GM21390 (cell line): ENCODE results near the gene SLC16A2.
"Not testable (repeated sequence)": the region's sequence is repeated elsewhere in the genome, so short reads cannot be mapped to it uniquely, and the experiment has no call there.

Experiments used
- ATAC-seq: cut with Tn5 transposase; IDR thresholded peaks from one replicate; pipeline ENCODE4 v1.9.1; 2021; ENCODE audit not compliant: unreplicated experiment

The SLC16A2 gene

GRCh38 chrX:74445099-74445498 lies 23.8 kb downstream of the SLC16A2 start:
- ATAC-seq, result no peak

GRCh38 chrX:74446876-74447275 lies 25.6 kb downstream of the SLC16A2 start:
- ATAC-seq, result no peak

DNA sequence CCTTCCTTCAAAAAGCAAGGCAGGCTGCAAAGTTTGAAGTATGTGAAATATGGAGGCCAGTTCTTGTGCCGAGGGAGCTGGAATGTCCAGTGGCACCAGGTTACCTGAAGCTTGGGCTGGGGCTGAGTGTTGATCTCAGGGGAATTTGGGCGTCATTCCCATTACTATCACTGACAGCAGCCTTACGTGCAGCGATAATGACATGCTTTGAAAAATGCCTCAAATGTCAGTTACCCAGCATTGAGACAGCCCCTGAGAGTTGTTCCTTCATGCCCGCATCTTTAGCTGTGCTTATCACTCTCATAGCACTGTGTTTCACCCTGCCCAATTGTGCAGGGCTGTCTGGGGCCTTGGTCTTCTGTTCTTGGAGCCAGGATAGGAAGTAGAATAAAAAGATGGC lies 27.4 kb downstream of the SLC16A2 start:
- ATAC-seq, result no peak

GRCh38 chrX:74449322-74449936 lies 28.1 kb downstream of the SLC16A2 start:
- no peak for ATAC-seq

DNA sequence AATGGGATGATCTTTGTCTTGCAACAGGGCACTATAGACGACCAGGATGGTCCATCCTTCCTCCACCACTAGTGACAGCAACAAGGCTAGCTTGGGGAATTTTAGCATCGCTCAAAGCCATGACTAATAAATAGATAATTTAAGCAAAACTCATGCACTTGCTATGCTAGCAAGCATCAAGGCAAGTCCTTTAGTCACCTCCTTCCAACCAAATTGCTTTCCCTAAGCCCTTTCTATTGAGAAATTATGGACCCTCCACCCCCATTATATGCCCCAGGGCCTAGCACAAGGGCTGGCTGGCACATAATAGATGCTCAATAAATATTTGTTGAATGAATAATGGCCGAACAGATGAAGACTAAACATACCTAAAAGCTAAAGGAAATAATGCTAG lies 28.6 kb downstream of the SLC16A2 start:
- no peak for ATAC-seq

DNA sequence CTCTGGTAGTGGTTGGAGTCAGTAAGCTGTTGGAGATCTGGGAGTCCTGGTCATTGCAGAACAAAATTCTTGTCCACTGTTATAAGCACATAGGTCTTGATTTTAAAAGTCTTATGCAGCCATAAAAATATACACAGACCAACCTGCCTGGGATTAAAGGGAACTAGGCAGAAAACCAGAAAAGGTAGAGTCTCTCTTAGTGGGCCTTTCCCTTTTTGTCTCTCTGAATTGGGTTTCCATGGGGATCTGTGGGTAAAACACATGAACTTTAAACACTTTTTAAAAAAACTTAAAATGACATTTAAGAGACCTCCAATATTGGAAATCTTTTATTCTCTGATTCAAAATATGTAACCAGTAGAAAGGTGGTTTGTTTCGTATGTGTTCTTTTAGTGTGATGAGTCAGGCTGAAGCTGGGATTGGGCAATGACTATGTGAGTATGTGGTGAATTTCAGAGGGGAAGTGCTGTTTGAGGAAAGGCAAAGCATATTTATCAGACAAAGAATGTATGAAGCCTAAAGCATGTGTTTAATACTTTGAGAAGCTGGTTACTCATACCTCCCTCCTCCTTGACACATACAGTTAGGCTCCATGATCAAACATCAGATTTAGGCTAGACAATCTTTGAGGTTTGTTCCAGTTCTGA lies 29.6 kb downstream of the SLC16A2 start:
- no peak for ATAC-seq

DNA sequence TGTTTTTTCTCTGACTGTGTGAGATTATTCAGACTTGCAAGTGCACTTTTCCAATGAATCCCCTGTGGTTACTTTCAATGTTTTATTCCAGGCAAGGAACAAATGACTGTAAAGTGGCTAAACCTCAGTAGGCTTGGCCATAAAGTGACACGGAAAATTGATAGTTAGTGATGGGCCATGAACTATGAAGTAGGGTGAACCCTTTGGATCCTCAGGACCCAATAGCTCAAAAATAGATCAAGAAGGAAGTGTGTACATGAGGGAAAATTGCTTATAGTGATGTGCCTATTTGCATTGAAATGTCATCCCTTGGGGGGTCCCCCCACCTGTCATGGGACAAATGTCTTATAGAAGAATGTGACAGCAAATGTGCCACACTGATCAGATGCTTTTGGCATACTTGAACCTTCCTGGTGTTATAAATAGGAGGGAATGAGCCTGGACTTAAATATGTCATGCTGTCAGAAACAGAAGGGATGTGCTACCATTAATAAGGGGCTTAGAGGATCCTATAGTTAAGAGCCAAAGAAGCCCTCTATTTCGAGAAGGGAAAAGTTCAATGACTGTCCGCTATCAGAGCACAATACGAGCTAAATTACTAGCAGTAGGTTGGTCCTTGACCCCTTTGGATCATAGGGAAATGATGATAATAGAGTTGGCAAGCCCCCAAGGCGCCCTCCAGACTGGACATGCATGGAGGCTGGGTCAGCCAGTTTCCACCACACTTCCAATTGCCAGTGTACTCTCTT lies 30.3 kb downstream of the SLC16A2 start:
- no peak for ATAC-seq

- ATAC-seq, result no peak
Observed at GRCh38 chrX:74452199-74452481, 30.8 kb downstream of the SLC16A2 start.

- no peak for ATAC-seq
Observed at GRCh38 chrX:74453178-74453577, 31.9 kb downstream of the SLC16A2 start.

DNA sequence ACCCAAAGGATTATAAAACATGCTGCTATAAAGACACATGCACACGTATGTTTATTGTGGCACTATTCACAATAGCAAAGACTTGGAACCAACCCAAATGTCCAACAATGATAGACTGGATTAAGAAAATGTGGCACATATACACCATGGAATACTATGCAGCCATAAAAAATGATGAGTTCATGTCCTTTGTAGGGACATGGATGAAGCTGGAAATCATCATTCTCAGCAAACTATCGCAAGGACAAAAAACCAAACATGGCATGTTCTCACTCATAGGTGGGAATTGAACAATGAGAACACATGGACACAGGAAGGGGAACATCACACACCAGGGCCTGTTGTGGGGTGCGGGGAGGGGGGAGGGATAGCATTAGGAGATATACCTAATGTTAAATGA lies 32.9 kb downstream of the SLC16A2 start:
- ATAC-seq, result not testable (repeated sequence)

- no peak for ATAC-seq
Observed at GRCh38 chrX:74458736-74459135, 37.4 kb downstream of the SLC16A2 start.

GRCh38 chrX:74461384-74461783 lies 40.1 kb downstream of the SLC16A2 start:
- no peak for ATAC-seq

DNA sequence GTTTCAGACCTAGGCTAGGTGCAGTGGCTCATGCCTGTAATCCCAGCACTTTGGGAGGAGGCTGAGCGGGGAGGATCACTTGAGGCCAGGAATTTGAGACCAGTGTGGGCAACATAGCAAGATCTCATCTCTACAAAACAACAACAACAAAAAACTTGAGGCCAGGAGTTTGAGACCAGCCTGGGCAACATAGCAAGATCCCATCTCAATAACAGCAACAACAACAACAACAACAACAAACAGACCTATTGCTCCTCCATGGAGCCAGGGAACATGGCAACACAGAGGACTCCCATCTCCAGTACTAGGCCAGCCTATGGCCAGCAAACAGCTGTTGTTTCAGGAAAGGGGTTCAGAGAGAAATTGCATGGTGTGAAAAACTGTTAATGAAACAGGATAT lies 43.4 kb downstream of the SLC16A2 start:
- ATAC-seq, result no peak

GRCh38 chrX:74465424-74465823 lies 44.1 kb downstream of the SLC16A2 start:
- no peak for ATAC-seq

- no peak for ATAC-seq
Observed at GRCh38 chrX:74467656-74468055, 46.4 kb downstream of the SLC16A2 start.

DNA sequence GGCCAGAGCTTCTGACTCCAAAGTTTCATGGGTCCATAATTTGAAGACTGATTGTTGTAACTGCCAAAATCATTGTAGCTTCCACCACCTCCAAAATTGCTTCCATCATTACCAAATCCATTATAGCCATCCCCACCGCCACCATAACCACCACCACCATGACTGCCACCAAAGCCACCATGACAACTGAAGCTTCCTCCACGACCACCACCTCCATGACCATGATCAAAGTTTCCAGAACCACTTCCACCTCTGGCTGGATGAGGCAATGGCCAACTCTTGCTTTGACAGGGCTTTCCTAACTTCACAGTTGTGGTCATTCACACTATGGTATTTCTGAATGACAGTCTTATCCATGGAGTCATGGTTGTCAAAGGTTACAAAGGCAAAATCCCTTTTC lies 51.8 kb downstream of the SLC16A2 start:
- ATAC-seq, result not testable (repeated sequence)

GRCh38 chrX:74490247-74490646 lies 69.0 kb downstream of the SLC16A2 start:
- ATAC-seq, result no peak

DNA sequence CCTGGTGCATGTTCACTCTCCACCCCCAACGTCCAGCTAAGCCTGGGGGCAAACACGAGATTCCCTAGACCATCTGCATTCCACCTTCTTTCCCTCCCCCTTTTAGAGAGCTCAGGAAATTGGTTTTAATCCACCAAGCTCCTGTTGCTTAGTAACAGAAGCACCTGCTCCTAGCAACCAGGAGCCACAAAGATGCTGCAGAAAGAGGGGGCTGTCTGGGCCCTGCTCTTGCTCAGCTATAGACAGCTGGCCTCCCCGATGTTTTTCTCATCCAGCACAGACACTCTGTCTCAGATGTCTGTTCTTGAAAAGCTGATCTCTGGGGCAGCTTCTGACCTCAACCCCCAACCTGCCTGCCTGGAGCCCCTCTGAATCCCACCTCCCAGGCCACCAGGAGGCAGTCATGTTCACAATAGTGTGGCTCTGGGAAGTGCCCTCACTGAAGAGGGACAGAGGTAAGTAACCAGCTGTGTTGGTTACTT lies 71.5 kb downstream of the SLC16A2 start:
- peak; percentile 54 for ATAC-seq

- ATAC-seq, result no peak
Observed at GRCh38 chrX:74493806-74494205, 72.5 kb downstream of the SLC16A2 start.

DNA sequence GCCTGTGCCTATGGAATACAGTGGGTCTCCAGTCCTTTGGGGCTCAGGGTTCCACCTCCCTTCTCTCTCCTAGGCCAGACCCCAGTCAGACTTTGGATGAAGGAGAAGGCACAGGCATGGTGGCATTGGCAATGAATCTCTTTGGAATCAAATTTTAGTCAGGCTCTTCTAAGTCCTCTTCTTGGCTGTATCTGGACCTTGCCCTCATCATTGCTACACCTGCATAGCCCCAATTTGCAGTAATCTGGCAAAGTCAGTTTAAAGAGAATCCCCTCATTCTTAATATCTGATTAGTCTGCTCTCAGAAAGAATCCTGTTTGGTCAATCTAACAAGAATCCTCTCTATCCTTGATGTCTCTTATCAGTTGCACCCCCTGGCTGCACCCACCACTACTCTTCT lies 77.6 kb downstream of the SLC16A2 start:
- ATAC-seq, result no peak

GRCh38 chrX:74500067-74500466 lies 78.8 kb downstream of the SLC16A2 start:
- ATAC-seq, result no peak

DNA sequence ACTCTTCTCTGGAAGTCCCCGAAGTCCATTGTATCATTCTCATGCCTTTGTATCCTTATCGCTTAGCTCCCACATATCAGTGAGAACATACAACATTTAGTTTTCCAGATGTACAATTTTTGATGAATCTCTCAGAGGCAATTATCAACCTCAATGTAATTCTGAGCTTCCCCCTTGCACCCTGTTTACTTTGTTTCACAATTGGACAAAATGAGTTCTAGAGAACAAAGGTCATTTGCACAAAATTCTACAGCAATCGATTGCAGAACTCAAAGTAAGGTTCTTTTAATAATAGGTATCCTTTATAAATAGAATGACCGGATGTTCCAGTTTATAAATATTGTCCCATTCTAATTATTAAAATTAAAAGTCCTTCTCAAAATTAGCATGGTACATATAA lies 79.3 kb downstream of the SLC16A2 start:
- no peak for ATAC-seq
